ENCODE data around the gene GCN1. TPM values are rescaled to one million over a fixed set of nuclear protein-coding genes. Genes with fewer than 3 reads are reported as not detected.

Gene GCN1
- total and polyA plus RNA-seq, 2 experiments from 2014 or later, result 27.0 to 76.0 TPM

GRCh38 chr12:120139958-120140357, 54.6 kb downstream of the GCN1 start:
- TF ChIP-seq, protein P1, sequence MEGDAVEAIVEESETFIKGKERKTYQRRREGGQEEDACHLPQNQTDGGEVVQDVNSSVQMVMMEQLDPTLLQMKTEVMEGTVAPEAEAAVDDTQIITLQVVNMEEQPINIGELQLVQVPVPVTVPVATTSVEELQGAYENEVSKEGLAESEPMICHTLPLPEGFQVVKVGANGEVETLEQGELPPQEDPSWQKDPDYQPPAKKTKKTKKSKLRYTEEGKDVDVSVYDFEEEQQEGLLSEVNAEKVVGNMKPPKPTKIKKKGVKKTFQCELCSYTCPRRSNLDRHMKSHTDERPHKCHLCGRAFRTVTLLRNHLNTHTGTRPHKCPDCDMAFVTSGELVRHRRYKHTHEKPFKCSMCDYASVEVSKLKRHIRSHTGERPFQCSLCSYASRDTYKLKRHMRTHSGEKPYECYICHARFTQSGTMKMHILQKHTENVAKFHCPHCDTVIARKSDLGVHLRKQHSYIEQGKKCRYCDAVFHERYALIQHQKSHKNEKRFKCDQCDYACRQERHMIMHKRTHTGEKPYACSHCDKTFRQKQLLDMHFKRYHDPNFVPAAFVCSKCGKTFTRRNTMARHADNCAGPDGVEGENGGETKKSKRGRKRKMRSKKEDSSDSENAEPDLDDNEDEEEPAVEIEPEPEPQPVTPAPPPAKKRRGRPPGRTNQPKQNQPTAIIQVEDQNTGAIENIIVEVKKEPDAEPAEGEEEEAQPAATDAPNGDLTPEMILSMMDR (IDR thresholded peaks at IDR 0.05; ENCODE audit: low read depth, low read length), result no peak
- H3K4me1 ChIP-seq (ENCODE audit: low read depth), result no peaks in the 10 kb centered on the region
- no peaks in the 10 kb centered on the region for H3K27me3 ChIP-seq
- H3K27ac ChIP-seq, result no peak overlapping the region
- no peak overlapping the region for H3K4me3 ChIP-seq
- no peak for DNase-seq (ENCODE audit: low read depth in 1 of 2, low spot score in 1 of 2)
- no peaks in the 10 kb centered on the region for H3K9me3 ChIP-seq (ENCODE audit: low read depth)
- H3K36me3 ChIP-seq, result peaks cover 82% of the 10 kb centered on the region

DNA sequence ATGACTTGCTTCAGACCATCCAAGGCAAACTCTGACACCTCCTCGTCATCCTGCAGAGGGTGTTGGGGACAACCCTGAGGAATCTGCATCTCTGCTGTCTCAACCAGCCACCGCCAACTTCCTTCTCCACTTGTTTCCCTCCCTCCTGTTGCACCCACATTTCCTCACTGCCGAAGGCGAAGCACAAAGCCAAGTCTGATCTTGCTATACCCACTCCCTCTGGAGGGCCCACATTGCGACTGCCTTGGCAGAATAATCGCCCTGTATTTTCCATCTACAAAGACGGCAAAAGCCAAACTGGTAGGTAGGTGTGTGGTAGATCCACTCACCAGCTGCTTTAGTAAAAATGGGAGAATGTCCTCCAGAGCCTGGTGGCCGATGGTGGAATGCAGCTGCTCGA, 56.1 kb downstream of the GCN1 start:
- Histone ChIP-seq H3K27me3 (no peaks in the 10 kb centered on the region), H3K4me3 (no peak overlapping the region), H3K36me3 (peaks cover 84% of the 10 kb centered on the region), H3K27ac (no peak overlapping the region), H3K4me1 (ENCODE audit: low read depth) (no peaks in the 10 kb centered on the region), H3K9me3 (ENCODE audit: low read depth) (no peaks in the 10 kb centered on the region)
- DNase-seq (ENCODE audit: low read depth in 1 of 2, low spot score in 1 of 2), result no peak
- TF ChIP-seq, protein P1 (IDR thresholded peaks at IDR 0.05; ENCODE audit: low read depth, low read length), result no peak

DNA sequence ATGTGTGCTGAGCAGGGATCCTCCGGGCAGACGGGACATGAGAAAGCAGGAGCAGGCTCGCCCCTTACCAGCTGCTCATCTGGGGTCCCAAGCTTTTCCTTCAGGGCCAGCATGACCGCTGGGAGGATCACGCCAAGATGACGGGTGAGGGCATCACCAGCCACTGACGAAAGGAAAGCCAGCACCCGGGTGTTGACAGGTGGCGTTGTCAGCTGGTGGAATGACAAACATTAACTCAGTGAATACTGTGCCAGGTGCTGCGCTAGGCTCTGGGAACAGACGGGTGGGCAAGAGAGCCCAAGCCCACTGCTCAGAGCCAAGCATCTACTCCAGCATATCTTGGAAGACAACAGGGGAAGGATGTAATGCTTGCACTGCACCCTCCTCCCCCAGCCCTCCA, 56.7 kb downstream of the GCN1 start:
- TF ChIP-seq, protein P1 (IDR thresholded peaks at IDR 0.05; ENCODE audit: low read depth, low read length), result no peak
- DNase-seq (ENCODE audit: low read depth in 1 of 2, low spot score in 1 of 2), result no peak
- no peak overlapping the region for H3K4me3 ChIP-seq
- H3K27me3 ChIP-seq, result no peaks in the 10 kb centered on the region
- H3K27ac ChIP-seq, result no peak overlapping the region
- peaks cover 86% of the 10 kb centered on the region for H3K36me3 ChIP-seq
- no peaks in the 10 kb centered on the region for H3K4me1 ChIP-seq (ENCODE audit: low read depth)
- H3K9me3 ChIP-seq (ENCODE audit: low read depth), result no peaks in the 10 kb centered on the region

DNA sequence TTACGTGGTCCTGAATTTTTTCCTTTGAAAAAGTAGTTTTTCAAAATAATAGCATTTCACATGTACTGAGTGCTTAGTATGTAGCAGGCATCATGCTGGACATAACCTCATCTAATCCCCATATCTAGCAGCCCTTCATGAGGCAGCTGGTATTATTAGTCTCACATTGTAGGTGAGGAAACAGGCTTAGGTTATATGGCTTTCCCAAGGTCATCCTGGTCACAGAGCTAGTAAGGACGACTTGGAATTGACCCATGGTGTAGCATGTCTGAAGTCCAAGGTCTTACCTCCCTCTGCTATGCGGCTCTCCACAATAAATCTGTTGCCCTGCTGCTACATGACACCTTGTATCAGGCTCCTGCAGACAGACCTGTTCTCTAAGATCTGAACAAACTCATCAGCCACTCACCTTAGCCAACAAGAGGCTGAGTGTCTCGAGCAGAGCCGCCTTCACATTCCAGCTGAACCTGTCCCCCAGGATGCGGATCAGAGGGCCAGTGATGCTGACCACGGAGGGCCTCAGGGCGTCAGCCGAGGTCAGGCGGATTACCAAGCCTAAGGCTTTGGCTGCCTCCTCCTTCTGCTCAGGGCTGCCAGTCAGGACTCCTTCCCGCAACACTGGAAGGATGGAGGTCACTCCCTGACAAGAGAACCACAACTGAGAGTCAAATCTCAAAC, 58.3 kb downstream of the GCN1 start:
- H3K4me1 ChIP-seq (ENCODE audit: low read depth), result no peaks in the 10 kb centered on the region
- H3K27me3 ChIP-seq, result no peaks in the 10 kb centered on the region
- H3K9me3 ChIP-seq (ENCODE audit: low read depth), result no peaks in the 10 kb centered on the region
- no peak overlapping the region for H3K4me3 ChIP-seq
- H3K27ac ChIP-seq, result no peak overlapping the region
- TF ChIP-seq, protein P1 (IDR thresholded peaks at IDR 0.05; ENCODE audit: low read depth, low read length), result no peak
- DNase-seq (ENCODE audit: low read depth in 1 of 2, low spot score in 1 of 2), result no peak
- H3K36me3 ChIP-seq, result peaks cover 87% of the 10 kb centered on the region

GRCh38 chr12:120134307-120134980, 60.1 kb downstream of the GCN1 start:
- no peaks in the 10 kb centered on the region for H3K4me1 ChIP-seq (ENCODE audit: low read depth)
- no peaks in the 10 kb centered on the region for H3K9me3 ChIP-seq (ENCODE audit: low read depth)
- DNase-seq (ENCODE audit: low read depth in 1 of 2, low spot score in 1 of 2), result no peak
- TF ChIP-seq, protein P1 (IDR thresholded peaks at IDR 0.05; ENCODE audit: low read depth, low read length), result no peak
- peaks cover 92% of the 10 kb centered on the region for H3K36me3 ChIP-seq
- no peak overlapping the region for H3K4me3 ChIP-seq
- H3K27ac ChIP-seq, result no peak overlapping the region
- no peaks in the 10 kb centered on the region for H3K27me3 ChIP-seq

Data from cardiac muscle cell (in vitro differentiated cells and primary cell).